Measurements from ENCODE around the gene GOLGA8R. TPM values are rescaled to one million over a fixed set of nuclear protein-coding genes. Genes with fewer than 3 reads are reported as not detected.
"Not testable (repeated sequence)": the region's sequence is repeated elsewhere in the genome, so short reads cannot be mapped to it uniquely, and the experiment has no call there.

The GOLGA8R gene
- total RNA-seq, result 10 to 100 TPM in 1 of 2 donors, 1 to 10 TPM in 1; 6.4 to 16.0 TPM
- 1 to 10 TPM; 2.1 to 6.8 TPM for polyA plus RNA-seq
- long read RNA-seq, donor 1, partial matches to known transcripts, result 2 of 2 reads
- long read RNA-seq, donor 1, other reads (novel, unspliced or antisense), result 0 of 2 reads
- long read RNA-seq, donor 2, partial matches to known transcripts, result 0 of 1 reads
- long read RNA-seq, donor 2, other reads (novel, unspliced or antisense), result 1 of 1 reads

- DNase-seq; H3K27ac ChIP-seq (ENCODE audit: low read depth in 1 of 2, low read length in 2 of 2); H3K4me3 ChIP-seq (ENCODE audit: low read length in 2 of 2); H3K9me3 ChIP-seq (ENCODE audit: control insufficient read depth, low read length); H3K4me1 ChIP-seq (ENCODE audit: control insufficient read depth in 1 of 2, insufficient read depth in 2 of 2, low read length in 2 of 2); intact Hi-C loops (cut with DNase I); H3K27me3 ChIP-seq (ENCODE audit: control insufficient read depth in 1 of 2, insufficient read depth in 2 of 2, low read length in 1 of 2); H3K36me3 ChIP-seq (ENCODE audit: control insufficient read depth in 1 of 2, insufficient read depth in 2 of 2, low read length in 1 of 2); ATAC-seq (ENCODE audit: low FRiP score): not testable (repeated sequence)
- 87% methylated on average over 3 of the region's 7 CpGs; no CpG with 5 or more reads in 1 of the 2 donors for WGBS, 2 donors
Measured at GRCh38 chr15:30414160-30414559, at the start of gene GOLGA8R. Gene GOLGA8R, minus strand, starts transcription at chr15:30414260. Its CDS starts 98 bp downstream, at chr15:30414162.

GRCh38 chr15:30463849-30464248 is 49.8 kb upstream of the GOLGA8R start:
- not testable (repeated sequence) for H3K27me3 ChIP-seq (ENCODE audit: control insufficient read depth in 1 of 2, insufficient read depth in 2 of 2, low read length in 1 of 2); H3K36me3 ChIP-seq (ENCODE audit: control insufficient read depth in 1 of 2, insufficient read depth in 2 of 2, low read length in 1 of 2)
- WGBS, 2 donors, result no CpG with 5 or more reads among the region's 1 CpG

GRCh38 chr15:30462176-30462575 is 48.1 kb upstream of the GOLGA8R start:
- H3K27me3 ChIP-seq (ENCODE audit: control insufficient read depth in 1 of 2, insufficient read depth in 2 of 2, low read length in 1 of 2); H3K4me3 ChIP-seq (ENCODE audit: low read length in 2 of 2); intact Hi-C loops (cut with DNase I); H3K4me1 ChIP-seq (ENCODE audit: control insufficient read depth in 1 of 2, insufficient read depth in 2 of 2, low read length in 2 of 2); ATAC-seq (ENCODE audit: low FRiP score); DNase-seq; H3K27ac ChIP-seq (ENCODE audit: low read depth in 1 of 2, low read length in 2 of 2); H3K36me3 ChIP-seq (ENCODE audit: control insufficient read depth in 1 of 2, insufficient read depth in 2 of 2, low read length in 1 of 2); H3K9me3 ChIP-seq (ENCODE audit: control insufficient read depth, low read length): not testable (repeated sequence)
- WGBS, 2 donors, result no CpG with 5 or more reads among the region's 9 CpGs

More at GRCh38 chr15:30463849-30464248, 49.8 kb upstream of the GOLGA8R start:
- H3K27ac ChIP-seq (ENCODE audit: low read depth in 1 of 2, low read length in 2 of 2); H3K4me3 ChIP-seq (ENCODE audit: low read length in 2 of 2); H3K4me1 ChIP-seq (ENCODE audit: control insufficient read depth in 1 of 2, insufficient read depth in 2 of 2, low read length in 2 of 2); H3K9me3 ChIP-seq (ENCODE audit: control insufficient read depth, low read length); DNase-seq; ATAC-seq (ENCODE audit: low FRiP score); intact Hi-C loops (cut with DNase I): not testable (repeated sequence)

GRCh38 chr15:30452702-30453101 is 38.6 kb upstream of the GOLGA8R start:
- ATAC-seq (ENCODE audit: low FRiP score); DNase-seq; intact Hi-C loops (cut with DNase I): not testable (repeated sequence)

GRCh38 chr15:30438348-30438747 is 24.3 kb upstream of the GOLGA8R start:
- H3K36me3 ChIP-seq (ENCODE audit: control insufficient read depth in 1 of 2, insufficient read depth in 2 of 2, low read length in 1 of 2); intact Hi-C loops (cut with DNase I); DNase-seq; H3K27me3 ChIP-seq (ENCODE audit: control insufficient read depth in 1 of 2, insufficient read depth in 2 of 2, low read length in 1 of 2); ATAC-seq (ENCODE audit: low FRiP score); H3K4me1 ChIP-seq (ENCODE audit: control insufficient read depth in 1 of 2, insufficient read depth in 2 of 2, low read length in 2 of 2); H3K27ac ChIP-seq (ENCODE audit: low read depth in 1 of 2, low read length in 2 of 2); H3K9me3 ChIP-seq (ENCODE audit: control insufficient read depth, low read length); H3K4me3 ChIP-seq (ENCODE audit: low read length in 2 of 2): not testable (repeated sequence)
- WGBS, 2 donors, result 0 to 5% methylated on average over 1 to 2 of the region's 3 CpGs

More at GRCh38 chr15:30452702-30453101, 38.6 kb upstream of the GOLGA8R start:
- H3K27ac ChIP-seq (ENCODE audit: low read depth in 1 of 2, low read length in 2 of 2); H3K27me3 ChIP-seq (ENCODE audit: control insufficient read depth in 1 of 2, insufficient read depth in 2 of 2, low read length in 1 of 2); H3K4me1 ChIP-seq (ENCODE audit: control insufficient read depth in 1 of 2, insufficient read depth in 2 of 2, low read length in 2 of 2); H3K9me3 ChIP-seq (ENCODE audit: control insufficient read depth, low read length); H3K4me3 ChIP-seq (ENCODE audit: low read length in 2 of 2); H3K36me3 ChIP-seq (ENCODE audit: control insufficient read depth in 1 of 2, insufficient read depth in 2 of 2, low read length in 1 of 2): not testable (repeated sequence)

- WGBS, 2 donors, result 92 to 95% methylated on average over 3 of the region's 5 CpGs
- intact Hi-C loops (cut with DNase I); H3K4me3 ChIP-seq (ENCODE audit: low read length in 2 of 2); H3K9me3 ChIP-seq (ENCODE audit: control insufficient read depth, low read length); H3K36me3 ChIP-seq (ENCODE audit: control insufficient read depth in 1 of 2, insufficient read depth in 2 of 2, low read length in 1 of 2); H3K4me1 ChIP-seq (ENCODE audit: control insufficient read depth in 1 of 2, insufficient read depth in 2 of 2, low read length in 2 of 2); H3K27ac ChIP-seq (ENCODE audit: low read depth in 1 of 2, low read length in 2 of 2); H3K27me3 ChIP-seq (ENCODE audit: control insufficient read depth in 1 of 2, insufficient read depth in 2 of 2, low read length in 1 of 2); ATAC-seq (ENCODE audit: low FRiP score): not testable (repeated sequence)
- DNase-seq, result peak in 1 of 2 donors; percentile 41
Measured at GRCh38 chr15:30435878-30436277, 21.8 kb upstream of the GOLGA8R start.

- H3K27me3 ChIP-seq (ENCODE audit: control insufficient read depth in 1 of 2, insufficient read depth in 2 of 2, low read length in 1 of 2); DNase-seq; intact Hi-C loops (cut with DNase I); ATAC-seq (ENCODE audit: low FRiP score); H3K27ac ChIP-seq (ENCODE audit: low read depth in 1 of 2, low read length in 2 of 2); H3K4me3 ChIP-seq (ENCODE audit: low read length in 2 of 2); H3K4me1 ChIP-seq (ENCODE audit: control insufficient read depth in 1 of 2, insufficient read depth in 2 of 2, low read length in 2 of 2); H3K9me3 ChIP-seq (ENCODE audit: control insufficient read depth, low read length); H3K36me3 ChIP-seq (ENCODE audit: control insufficient read depth in 1 of 2, insufficient read depth in 2 of 2, low read length in 1 of 2): not testable (repeated sequence)
- 83 to 94% methylated on average over 5 to 6 of the region's 6 CpGs for whole genome bisulfite sequencing, 2 donors
Measured at GRCh38 chr15:30420723-30421122, 6.7 kb upstream of the GOLGA8R start.

- H3K4me3 ChIP-seq (ENCODE audit: low read length in 2 of 2); intact Hi-C loops (cut with DNase I); H3K27ac ChIP-seq (ENCODE audit: low read depth in 1 of 2, low read length in 2 of 2); H3K36me3 ChIP-seq (ENCODE audit: control insufficient read depth in 1 of 2, insufficient read depth in 2 of 2, low read length in 1 of 2); H3K27me3 ChIP-seq (ENCODE audit: control insufficient read depth in 1 of 2, insufficient read depth in 2 of 2, low read length in 1 of 2); H3K4me1 ChIP-seq (ENCODE audit: control insufficient read depth in 1 of 2, insufficient read depth in 2 of 2, low read length in 2 of 2); ATAC-seq (ENCODE audit: low FRiP score); H3K9me3 ChIP-seq (ENCODE audit: control insufficient read depth, low read length): not testable (repeated sequence)
- WGBS, 2 donors, result 88% methylated on average over 5 of the region's 6 CpGs
- peak; percentile 18 to 27 for DNase-seq
Measured at GRCh38 chr15:30407636-30408035, 6.4 kb downstream of the GOLGA8R start.

GRCh38 chr15:30398988-30399387 is 15.1 kb downstream of the GOLGA8R start:
- H3K27me3 ChIP-seq (ENCODE audit: control insufficient read depth in 1 of 2, insufficient read depth in 2 of 2, low read length in 1 of 2); intact Hi-C loops (cut with DNase I); H3K36me3 ChIP-seq (ENCODE audit: control insufficient read depth in 1 of 2, insufficient read depth in 2 of 2, low read length in 1 of 2); ATAC-seq (ENCODE audit: low FRiP score); H3K4me1 ChIP-seq (ENCODE audit: control insufficient read depth in 1 of 2, insufficient read depth in 2 of 2, low read length in 2 of 2); H3K4me3 ChIP-seq (ENCODE audit: low read length in 2 of 2); H3K9me3 ChIP-seq (ENCODE audit: control insufficient read depth, low read length); H3K27ac ChIP-seq (ENCODE audit: low read depth in 1 of 2, low read length in 2 of 2): not testable (repeated sequence)
- peak; percentile 57 to 75 for DNase-seq
- 0 to 10% methylated on average over 1 to 2 of the region's 6 CpGs for WGBS, 2 donors

Data from aorta (tissue), 5 donors.